ENCODE measurements around the gene SMIM1. TPM values are rescaled to one million over a fixed set of nuclear protein-coding genes. Genes with fewer than 3 reads are reported as not detected.

The SMIM1 gene
- total RNA-seq, 2 experiments from 2014 or later = 1.5 to 2.2 TPM

GRCh38 chr1:3727042-3727824 is 45.3 kb upstream of the SMIM1 start:
- H3K36me3 Mint-ChIP-seq (ENCODE audit: low read depth) = no peaks in the 10 kb centered on the region
- peak; percentile 54 for DNase-seq
- no peak overlapping the region for H3K4me3 Mint-ChIP-seq
- no peaks in the 10 kb centered on the region for H3K9me3 Mint-ChIP-seq
- ATAC-seq = peak; percentile 58
- CTCF ChIA-PET = interaction anchor here (0.7 to 1.2 kb wide), 5 partner anchors 32 to 108 kb away, joined by 3 to 5 read pairs (median 3); no protein-coding TSS in a partner anchor
- H3K27ac Mint-ChIP-seq = no peak overlapping the region
- TF ChIP-seq CTCF (IDR thresholded peaks at IDR 0.05) = peak; percentile 51
- intact Hi-C loops (cut with micrococcal nuclease) = no loop called here
- POLR2A ChIA-PET = no interaction called here
- no peaks in the 10 kb centered on the region for H3K4me1 Mint-ChIP-seq (ENCODE audit: low read depth)
- H3K27me3 Mint-ChIP-seq = no peaks in the 10 kb centered on the region

- Mint-ChIP-seq H3K4me1 (ENCODE audit: low read depth) (no peaks in the 10 kb centered on the region), H3K36me3 (ENCODE audit: low read depth) (no peaks in the 10 kb centered on the region), H3K9me3 (no peaks in the 10 kb centered on the region), H3K4me3 (no peak overlapping the region), H3K27me3 (no peaks in the 10 kb centered on the region), H3K27ac (no peak overlapping the region)
- intact Hi-C loops (cut with micrococcal nuclease) = no loop called here
- TF ChIP-seq CTCF (IDR thresholded peaks at IDR 0.05) = no peak
- ChIA-PET POLR2A (no interaction called here), CTCF (interaction anchor here (1.0 to 1.2 kb wide), 3 partner anchors 102 to 109 kb away, joined by 3 to 5 read pairs (median 3); no protein-coding TSS in a partner anchor)
- ATAC-seq (no peak), DNase-seq (no peak)
Observed at GRCh38 chr1:3727825-3728776, 44.4 kb upstream of the SMIM1 start.

GRCh38 chr1:3729594-3730542 is 42.7 kb upstream of the SMIM1 start:
- POLR2A ChIA-PET = interaction anchor here (0.6 kb wide), 1 partner anchor 70 kb away, joined by 3 read pairs; no protein-coding TSS in a partner anchor
- Mint-ChIP-seq H3K27me3 (no peaks in the 10 kb centered on the region), H3K4me3 (no peak overlapping the region), H3K9me3 (no peaks in the 10 kb centered on the region), H3K4me1 (ENCODE audit: low read depth) (no peaks in the 10 kb centered on the region), H3K27ac (no peak overlapping the region), H3K36me3 (ENCODE audit: low read depth) (no peaks in the 10 kb centered on the region)
- DNase-seq = no peak
- CTCF ChIA-PET = no interaction called here
- ATAC-seq = no peak
- no peak for TF ChIP-seq CTCF (IDR thresholded peaks at IDR 0.05)
- intact Hi-C loops (cut with micrococcal nuclease) = no loop called here

GRCh38 chr1:3730543-3731247 is 41.9 kb upstream of the SMIM1 start:
- Mint-ChIP-seq H3K27me3 (no peaks in the 10 kb centered on the region), H3K9me3 (no peaks in the 10 kb centered on the region), H3K4me1 (ENCODE audit: low read depth) (no peaks in the 10 kb centered on the region), H3K27ac (no peak overlapping the region), H3K4me3 (no peak overlapping the region), H3K36me3 (ENCODE audit: low read depth) (no peaks in the 10 kb centered on the region)
- DNase-seq (no peak), ATAC-seq (no peak)
- CTCF ChIA-PET = no interaction called here
- no peak for TF ChIP-seq CTCF (IDR thresholded peaks at IDR 0.05)
- POLR2A ChIA-PET = no interaction called here
- intact Hi-C loops (cut with micrococcal nuclease) = no loop called here

Data from activated CD8-positive, alpha-beta T cell treated with anti-CD3 and anti-CD28 coated beads for 36 hours (primary cell).